Neural progenitor cell (in vitro differentiated cells): ENCODE data around the gene PLP2.

ENCODE experiments used
- CTCF ChIP-seq: fragments of 200-600 bp; sonication (generic); IDR thresholded peaks from 2 replicates; pipeline ENCODE4 v1.5.1; 2017; ENCODE audit warnings: antibody characterized with exemption, mild to moderate bottlenecking
- EZH2 ChIP-seq: fragments of 200-600 bp; sonication (generic); IDR thresholded peaks from 2 replicates; pipeline ENCODE4 v1.6.1; 2017; ENCODE audit warnings: antibody characterized with exemption, mild to moderate bottlenecking, moderate library complexity

DNA sequence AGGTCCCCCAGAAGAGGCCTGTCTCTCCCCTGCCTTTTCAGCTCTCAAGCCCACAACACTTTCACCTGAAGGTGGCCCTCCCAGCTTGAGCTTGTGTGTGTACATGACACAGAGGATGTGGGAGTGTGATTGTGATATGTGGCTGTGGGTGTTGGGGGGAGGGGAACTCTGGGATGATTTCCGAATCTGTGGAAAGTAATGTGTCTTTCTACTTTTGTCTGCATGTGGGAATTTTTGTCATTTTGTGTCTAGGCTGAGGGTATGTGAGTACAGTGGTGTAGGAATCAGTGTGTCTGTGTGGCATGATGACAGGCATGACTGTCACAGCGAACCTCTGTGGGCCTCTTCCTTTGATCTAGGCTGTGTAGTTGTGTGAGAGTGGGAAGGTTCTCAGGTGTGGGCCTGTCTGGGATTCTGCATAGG, 21.9 kb downstream of the PLP2 start:
- TF ChIP-seq EZH2, result no peak
- TF ChIP-seq CTCF, result no peak
